CD4-positive, alpha-beta T cell treated with Interferon gamma for 1 hour (primary cell): Measurements from ENCODE around the gene VPS37C.

Experiments used
- DNase-seq: peaks from one replicate; pipeline ENCODE4 v3.0.0-alpha.2; 2020

Gene VPS37C

DNA sequence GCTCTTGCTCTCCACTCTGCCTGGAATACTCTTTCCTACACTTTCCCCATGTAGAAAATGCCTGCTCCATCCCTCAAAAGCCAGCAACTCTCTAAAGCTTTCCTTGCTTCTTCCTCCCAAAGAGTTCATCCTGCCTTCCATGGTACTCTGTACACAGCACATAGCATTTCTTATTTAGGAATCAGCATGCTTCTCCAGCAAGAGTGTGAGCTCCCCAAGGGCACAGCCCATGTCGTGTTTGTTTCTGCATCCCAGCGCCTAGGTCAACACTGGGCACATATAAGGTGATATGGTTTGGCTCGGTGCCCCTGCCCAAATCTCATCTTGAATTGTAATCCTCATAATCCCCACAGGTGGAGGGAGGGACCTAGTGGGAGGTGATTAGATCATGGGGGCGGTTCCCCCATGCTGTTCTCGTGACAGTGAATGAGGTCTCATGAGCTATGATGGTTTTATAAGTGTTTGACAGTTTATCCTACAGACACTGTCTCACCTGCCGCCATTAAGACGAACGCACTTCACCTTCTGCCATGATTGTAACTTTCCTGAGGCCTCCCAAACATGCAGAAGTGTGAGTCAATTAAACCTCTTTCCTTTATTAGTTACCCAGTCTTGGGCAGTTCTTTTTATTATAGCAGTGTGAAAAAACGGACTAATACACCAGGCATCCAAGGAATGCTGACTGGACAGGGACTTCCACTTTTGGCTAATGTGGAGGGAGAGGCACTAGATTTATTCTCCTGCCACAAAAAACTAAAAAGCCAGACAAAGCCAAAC, 8.2 kb downstream of the VPS37C start:
- DNase-seq: no peak

DNA sequence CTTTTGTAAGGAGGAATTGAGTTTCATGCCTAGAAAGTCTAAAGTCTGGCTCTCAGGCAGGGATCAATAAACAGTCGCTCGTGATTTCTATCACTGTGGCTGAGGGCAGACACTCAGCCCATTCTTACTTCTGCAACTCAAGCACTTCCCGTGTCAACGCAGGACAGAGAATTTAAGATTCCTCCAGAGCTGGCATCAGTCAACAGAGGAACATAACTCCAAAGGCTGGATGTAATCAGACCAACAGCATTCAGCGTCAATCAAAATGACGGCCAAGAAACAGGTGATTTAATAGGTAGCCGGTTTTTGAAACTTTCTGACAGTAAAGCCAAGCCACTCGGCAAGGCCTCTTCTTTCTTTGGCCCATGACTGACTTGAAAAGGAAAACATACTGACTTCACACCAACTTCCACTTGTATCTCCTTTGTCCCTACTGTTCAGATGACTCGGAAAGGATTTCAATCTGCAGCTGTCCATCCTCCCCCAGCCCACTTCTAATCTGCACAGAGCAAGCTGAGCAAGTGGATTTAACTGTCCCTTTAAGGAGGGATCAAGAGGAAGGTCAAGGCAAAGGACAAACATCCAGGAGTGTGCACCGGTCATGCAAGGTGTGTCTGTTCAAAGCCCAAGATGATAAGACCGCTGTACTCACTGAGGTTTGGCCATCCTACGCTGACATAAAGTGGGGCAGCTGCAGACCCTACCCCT, 9.5 kb downstream of the VPS37C start:
- DNase-seq: no peak

DNA sequence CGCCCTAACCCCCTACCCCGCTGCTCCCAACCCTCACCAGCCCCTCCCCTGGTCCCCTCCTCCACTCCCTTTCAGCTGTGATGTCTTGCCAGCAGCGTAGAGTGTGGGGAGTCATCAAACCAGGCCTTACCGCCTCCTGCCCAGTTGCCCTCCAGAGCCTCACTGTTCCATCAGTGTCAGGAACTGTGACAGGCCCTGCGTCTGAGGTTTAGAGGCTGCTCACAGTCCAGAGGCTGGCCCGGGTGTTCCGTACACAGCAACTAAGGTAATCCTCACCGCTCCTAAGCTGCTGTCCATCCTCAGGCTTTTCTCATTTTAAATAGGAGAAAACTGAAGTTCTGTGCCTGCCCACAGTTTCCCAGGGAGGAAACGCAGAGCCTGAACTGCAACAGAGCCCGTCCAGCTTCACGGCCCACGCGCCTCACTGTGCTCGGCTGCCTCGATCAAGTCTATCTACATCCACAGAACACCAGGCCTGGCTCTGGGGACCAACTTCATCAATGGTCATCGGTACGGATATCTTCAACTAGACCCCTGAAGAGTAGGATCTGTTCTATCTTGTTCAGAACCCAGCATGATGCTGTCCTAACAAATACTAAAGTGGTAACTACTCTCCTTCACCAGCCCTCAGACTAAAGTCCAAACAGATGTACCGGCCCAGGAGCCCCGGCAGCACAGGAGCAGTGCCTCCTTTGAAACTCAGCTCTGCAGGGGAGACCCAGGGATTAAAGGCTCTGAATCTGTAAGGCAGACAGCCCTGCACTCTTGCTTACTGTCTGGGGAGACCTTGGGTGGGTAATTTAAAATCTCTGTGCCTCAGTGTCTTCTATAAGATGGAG, 10.3 kb downstream of the VPS37C start:
- no peak for DNase-seq

DNA sequence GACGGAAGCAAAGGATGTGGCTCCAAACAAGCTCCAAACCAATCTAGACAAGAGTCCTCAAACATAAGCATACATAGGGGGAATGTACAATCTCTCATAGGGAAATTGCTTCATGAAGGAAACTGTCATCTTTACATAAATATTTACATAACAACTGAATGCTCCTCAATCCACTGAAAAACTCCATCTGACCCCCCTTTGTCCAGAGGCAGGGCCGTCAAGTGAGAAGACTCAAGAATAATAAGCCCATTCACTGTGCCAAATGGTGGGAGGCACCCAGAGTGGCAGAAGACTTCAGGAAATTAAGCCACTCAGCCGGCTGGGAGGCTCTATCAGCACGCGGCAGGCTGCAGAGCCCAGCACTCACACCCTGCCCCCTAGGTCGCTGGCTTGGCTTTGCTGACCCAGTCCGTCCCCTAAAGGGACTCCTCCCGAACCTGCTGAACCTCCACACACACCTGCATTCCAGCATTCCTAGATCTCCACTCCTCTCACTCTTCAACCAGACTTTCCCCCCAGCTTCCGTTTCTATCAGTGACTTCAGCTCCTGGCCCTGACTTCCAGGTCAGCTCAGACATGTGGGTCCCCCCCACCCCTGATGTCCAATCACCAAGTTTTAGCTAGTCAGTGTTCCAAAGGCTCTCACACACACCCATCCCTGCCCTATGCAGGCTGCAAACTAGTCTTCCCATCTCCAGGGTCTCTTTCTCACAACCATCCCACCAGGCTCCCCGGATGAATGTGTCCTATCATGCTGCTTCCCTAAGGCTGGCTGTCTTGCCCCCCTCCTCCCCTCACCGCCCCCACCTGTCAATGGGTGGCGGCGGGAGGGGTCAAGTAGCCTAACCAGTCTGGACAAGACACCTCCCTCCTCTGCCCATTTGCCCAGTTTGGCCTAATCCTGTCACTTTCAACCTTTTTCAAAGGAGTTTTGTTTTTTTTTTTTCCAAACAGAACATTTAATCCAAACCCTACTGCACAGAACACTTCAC, 11.3 kb downstream of the VPS37C start:
- no peak for DNase-seq

DNA sequence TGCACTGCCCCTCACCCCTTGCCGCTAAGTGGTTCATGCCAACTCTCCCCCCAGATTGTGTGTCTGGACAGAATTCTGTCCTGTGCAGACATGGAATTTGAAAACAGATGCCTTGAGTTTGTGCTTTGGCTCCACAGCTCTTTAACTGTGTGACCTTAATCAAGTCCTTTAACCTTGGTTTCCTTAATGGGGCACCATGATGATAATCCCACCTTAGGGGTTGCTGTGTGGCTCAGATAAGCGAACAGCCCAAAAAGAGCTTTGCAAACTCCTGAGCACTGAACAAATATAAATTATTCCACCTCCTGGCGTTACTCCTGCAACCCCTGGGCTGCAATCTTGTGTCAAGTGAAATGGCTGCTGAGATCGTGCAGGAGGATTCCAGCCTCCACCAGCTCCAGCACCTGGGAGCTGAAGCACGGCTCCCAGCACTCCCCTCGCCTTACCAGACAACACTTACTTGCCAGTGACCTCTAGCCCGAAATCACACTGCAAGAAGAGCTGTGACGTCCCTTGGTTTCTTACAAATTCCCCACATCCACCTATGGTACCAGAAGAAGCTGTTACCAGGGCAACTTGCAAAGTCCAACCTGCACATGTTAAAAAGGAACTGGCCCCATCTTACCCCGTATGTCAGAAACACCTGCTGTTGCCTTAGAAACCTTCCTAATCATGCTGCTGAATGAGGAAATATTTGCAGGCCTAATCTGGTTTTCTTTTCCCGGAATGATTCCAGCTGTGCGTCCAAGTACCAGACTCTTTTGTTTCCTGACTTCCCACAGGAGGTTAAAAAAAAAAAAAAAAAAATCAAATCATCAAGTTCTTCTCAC, 13.2 kb downstream of the VPS37C start:
- no peak for DNase-seq

DNA sequence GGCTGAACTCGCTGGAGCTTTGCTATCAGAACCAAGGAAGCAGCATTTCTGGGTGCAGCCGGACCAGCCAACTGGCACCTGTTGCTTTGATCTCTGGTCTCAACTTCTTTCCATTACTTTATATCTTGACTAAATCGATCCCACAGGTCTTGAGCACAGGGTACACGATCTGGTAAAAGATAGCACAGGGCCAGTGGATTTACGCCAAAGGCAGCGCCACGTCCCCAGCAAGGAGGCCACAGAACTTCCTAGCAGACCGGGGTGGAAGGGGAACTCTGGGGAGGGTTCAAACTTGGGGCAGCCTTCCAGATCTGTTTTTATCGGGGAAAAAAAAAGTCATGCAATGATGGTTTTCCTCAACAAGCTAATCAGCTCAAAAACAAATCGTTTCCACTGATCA, 14.0 kb downstream of the VPS37C start:
- DNase-seq: no peak

DNA sequence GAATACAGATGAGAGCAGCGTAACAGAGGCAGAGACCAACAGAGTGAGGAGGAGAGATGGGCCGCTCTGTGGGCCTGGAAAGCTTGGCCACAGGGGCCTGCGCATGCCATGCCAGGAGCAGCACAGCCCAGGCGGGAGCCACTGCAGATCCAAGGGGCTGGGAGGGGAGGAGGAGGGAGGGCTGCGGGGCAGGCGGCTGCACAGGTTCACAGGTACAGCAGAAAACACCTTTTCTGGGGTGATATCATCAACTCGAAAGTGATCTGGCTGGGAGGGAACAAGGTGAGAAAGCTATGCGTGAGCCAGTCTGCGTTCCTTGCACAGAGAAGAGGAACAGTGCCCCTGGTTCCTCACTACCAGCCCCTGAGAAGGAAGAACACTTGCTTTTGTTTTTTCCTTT, 14.8 kb downstream of the VPS37C start:
- no peak for DNase-seq

DNA sequence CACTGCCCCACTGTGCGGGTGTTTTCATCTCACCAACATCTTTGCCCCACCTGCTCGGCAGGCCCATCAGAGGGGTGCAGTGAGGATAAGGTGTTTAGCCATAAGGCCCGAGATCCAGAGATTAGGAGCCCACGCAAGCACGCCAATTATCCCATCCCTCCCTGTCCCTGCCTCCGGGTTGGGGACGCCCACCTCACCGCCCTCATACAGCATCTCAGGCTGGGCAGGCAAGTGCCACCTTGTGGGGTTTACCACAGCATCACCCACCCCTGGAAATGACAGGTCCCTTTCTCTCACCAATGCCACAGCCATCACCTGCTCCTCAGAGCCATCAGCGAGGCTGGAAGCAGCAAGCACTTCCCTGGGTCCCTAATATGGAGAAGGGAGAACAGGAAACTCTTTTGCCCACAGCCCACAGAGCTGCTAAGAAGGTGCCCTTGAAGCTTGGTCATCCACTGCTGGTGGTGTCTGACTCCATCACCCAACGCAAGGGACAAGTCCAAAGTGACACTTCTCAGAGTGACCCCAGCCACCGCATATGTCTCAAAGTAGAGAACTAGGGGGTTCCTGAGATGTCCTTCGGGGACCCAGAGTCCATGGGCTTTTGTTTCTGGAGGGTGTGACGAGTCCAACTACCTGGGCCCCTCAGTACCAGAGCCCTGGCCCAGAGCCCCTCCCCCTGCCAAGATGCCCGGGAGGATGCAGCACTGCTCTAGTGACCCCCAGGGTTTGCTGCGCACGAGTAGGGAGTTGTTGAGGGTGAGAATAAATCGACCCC, 15.8 kb downstream of the VPS37C start:
- no peak for DNase-seq

DNA sequence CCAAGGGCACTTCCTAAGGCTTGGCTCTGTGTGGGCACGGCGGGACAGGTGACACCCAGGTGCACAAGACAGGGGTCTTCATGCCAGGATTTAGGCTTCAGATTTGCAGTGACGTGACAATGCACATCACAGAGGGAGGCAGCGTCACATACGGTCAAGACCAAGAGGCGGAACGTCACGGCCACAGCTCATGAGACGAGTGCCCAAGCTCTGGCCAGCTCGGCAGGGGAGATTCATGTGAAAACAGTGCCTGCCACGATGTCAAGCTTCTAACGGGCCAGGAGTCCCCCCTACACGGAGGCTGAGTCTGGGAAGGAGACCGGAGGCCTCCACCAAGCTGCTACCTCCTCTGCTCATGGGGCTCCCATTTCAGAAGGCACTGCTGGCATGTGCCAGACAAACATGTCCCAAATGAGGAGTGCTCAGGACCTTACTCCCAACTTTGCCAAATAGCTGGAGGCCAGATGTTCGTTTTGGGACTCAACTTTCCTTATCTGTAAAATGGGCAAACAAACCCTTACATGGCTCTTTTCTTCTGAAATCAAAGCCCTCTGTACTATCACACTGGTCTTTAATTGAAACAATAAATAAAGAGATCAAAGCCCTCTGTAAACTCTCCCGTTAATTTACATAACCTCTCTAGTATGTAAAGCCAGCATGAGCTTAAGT, 16.6 kb downstream of the VPS37C start:
- DNase-seq: no peak

DNA sequence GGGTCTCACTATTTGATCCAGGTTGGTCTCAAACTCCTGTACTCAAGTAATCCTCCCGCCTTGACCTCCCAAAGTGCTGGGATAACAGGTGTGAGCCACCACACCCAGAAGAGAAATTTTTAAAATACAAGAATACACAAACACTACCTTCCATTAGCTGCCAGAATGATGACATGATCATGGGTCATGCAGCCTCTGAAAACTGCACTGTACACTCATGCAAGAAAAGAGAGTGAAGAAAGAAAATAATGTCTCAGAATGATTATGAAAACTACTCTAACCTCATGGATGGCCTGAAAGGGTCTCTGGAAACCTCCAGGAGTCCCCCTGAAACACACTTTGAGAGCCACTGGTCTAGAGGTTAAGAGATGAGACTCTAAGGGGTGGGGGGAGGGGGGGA, 18.8 kb downstream of the VPS37C start:
- DNase-seq: no peak

DNA sequence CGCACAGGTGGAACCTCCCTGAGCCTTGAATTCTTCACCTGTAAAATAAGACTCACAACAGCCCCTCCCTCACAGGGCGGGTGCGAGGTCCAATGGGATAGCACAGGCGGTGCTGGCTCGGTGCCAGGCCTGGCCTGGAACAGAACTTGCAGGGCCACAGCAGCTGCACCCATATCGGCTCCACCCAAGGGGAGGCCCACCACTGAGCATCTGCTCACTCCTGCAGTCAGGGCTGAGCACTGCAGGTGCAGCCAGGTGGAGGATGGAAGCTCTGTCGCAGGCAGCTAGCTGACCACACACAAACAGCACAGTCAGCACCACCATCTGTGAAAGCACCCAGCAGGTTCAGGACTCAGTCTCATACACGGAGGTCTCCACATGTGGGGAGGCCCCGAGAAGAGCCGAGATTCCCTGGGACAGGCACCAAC, 19.6 kb downstream of the VPS37C start:
- DNase-seq: no peak

DNA sequence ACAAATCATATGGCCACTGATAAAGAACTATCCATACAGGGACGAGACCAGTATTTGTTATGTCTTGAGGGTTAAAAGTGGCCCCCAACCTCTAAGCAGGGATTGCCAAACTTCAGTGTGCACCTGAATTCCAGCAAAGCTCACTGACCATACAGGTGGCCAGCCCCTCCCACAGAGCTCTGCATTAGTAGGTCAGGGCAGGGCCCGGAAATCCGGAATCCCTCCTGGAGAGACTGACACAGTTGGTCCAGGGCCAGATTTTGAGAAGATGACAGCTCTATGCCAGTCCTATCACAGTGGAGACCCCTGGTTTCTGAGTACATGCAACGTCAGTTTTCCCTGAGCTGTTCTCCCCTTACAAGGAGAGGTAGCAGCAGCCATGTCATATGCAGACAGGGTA, 20.8 kb downstream of the VPS37C start:
- no peak for DNase-seq

DNA sequence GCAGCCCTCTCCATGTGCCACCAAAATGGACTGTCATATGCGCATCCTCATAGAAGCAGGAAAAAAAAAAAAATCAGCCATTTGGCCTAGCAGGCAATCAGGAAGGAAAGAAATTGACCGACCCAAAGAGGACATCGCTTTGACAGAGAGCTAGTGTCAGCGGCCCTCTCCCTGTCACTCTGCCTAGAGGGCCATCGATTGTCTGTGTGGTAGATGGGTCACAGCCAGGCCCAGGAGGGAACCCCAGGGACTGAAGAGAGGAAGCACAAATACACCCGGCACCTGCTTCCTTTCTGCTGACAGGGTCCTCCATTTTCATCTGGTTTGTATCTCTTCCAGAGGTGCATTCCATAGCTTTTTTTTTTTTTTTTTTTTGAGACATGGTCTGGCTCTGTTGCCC, 21.8 kb downstream of the VPS37C start:
- DNase-seq: no peak

DNA sequence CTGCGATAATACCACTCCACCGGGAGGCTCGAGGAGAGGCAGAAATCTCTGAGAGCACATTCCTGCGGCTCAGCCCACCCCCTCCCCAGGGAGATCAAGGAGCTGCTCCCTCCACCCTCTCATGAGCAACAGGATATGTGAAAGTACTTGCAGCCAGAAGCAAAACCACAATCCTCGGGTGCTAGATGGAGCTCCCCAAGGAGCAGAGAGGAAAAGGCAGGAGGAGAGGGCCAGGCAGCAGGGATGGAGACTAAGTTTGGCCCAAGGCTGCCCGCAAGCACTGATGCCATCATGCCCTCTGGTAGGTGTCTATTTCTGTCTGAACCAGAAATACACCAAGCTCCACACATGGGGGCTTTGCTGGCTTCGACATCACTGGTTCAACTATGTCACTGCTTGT, 22.3 kb downstream of the VPS37C start:
- DNase-seq: no peak

DNA sequence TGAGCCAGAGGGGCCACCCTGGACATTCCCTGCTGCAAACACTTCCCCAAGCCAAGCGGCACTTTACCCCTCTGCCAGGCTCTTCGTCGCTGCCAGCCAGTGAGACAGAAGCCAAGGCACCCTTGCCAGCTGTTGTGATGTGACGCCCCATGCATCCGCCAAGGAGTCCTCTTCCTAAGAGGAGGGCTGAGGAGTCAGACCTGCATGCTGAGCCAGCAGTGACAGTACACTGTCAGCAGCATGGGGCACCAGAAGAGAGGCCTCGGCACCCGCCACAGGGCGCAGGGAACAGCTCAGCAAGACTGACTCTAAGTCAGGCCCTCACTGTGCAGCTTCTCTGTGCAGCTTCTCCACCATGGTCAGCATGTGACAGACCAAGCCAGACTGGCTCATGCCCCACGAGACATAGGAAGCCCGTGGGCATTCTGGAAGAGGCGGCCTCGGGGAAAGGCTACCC, 26.4 kb downstream of the VPS37C start:
- no peak for DNase-seq

DNA sequence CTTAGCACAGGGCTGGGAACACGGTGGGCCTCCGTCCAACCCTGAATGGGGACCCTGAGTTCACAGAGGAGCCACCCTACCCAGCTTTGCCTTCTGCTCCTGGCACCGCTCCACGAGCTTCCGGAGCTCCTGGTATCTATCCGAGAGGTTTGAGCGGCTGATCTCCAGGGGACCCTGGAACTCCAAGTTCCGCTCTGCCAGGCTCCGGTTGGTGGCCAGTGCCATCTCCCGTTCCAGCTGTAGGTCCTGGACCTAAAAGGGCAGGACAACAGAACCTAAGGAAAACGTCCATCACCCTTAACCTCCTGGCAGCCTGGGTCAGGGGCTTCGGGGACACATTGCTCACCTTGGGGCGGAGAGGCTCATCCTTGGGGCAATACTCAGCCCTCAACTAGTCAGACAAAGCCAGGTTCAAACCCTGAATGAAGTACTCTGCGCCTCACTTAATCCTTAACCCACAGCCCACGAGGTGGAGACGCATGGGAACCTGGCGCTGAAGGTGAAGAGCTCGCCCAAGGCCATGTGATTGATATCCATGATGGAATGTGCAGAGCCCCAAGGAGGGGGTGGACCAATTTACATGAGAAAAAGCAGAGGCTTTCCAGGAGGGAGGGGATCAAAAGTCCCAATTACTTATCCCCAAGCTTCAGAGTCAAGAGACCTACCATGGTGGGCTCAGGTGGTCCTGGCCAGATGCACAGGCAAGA, 27.1 kb downstream of the VPS37C start:
- no peak for DNase-seq

DNA sequence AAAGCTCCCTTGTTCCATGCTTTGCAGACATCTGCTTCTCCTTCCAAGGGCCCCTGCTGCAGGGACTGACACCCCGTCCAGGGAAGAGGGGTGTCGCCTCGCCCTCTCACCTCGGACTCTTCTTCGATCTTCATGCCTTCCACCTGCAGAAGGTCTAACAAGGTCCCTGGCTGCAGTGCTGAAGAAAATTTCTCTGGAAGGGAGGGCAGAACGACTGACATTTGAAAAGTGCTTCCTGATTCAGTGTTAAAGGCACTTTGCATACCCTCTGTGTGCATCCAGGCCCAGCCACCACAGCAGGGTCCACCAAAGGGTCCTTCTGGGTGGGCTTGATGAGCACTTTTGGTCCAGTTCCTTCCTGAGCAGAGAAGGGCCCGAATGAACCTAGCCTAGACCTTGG, 28.1 kb downstream of the VPS37C start:
- DNase-seq: no peak

DNA sequence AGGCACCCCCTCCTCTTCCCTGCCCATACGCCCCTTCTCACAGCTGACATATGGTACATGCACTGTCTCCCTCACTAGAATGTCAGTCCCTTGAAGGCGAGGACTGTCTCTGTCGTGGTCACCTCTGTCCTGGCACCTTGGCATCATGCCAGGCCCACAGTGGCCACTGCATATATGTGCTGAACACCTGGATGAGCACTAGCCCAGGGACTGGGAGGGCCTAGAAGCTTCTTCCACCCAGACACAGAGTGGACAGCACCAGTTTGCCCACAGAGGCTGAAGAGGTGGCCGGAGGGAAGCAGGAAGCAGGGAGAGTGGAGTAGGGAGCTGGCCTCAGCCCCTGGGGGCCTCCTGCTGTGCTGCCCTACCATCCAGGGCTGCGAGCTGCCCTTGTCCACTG, 28.6 kb downstream of the VPS37C start:
- no peak for DNase-seq

DNA sequence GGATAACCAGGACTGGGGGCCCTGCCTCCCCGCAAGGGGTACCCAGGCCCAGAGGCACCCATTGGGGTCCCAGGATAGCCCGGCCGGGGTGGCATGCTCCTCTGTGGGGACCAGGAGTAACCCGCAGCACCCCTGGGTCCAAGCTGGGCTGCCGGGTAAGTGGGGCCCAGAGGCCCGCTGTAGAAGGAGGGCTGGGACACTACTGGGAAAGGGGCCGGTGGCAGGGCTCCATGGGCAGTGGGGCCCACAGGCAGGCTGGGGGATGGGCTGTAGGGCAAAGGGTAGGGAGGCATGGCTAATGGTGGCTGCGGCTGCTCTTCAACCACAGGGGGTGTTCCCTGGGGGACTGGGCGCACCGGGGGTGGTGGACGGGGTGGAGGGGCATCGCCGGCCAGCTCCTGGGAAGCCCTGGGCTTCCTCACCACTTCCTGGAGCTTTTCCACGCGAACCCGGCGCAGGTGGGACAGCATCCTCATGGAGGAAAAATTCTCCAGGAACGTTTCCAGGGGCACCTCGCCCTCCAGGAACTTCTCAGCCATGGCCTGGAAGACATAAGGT, 29.1 kb downstream of the VPS37C start:
- DNase-seq: no peak
